HCT116 (cell line): Measurements from ENCODE around the gene CRIM1.

Source experiments
- EZH2 ChIP-seq: fragments of 200-600 bp; sonication (generic); IDR thresholded peaks from 2 replicates; pipeline ENCODE4 v1.6.1; 2017; ENCODE audit warnings: antibody characterized with exemption, mixed run types
- EZH2phosphoT487 ChIP-seq: fragments of 200-600 bp; IDR thresholded peaks from 2 replicates; pipeline ENCODE4 v1.6.1; 2018; ENCODE audit warnings: antibody characterized with exemption, borderline replicate concordance
- JUND ChIP-seq: IDR thresholded peaks from 2 replicates; pipeline ENCODE4 v1.6.1; 2012
- POLR2A ChIP-seq: IDR thresholded peaks from 2 replicates; pipeline ENCODE4 v1.7.0; 2011; ENCODE audit warnings: borderline replicate concordance; ENCODE audit not compliant: insufficient read depth, insufficient read length; ENCODE audit errors: extremely low read depth
- RAD21 ChIP-seq: IDR thresholded peaks from 2 replicates; pipeline ENCODE4 v1.6.1; 2012; ENCODE audit warnings: low read depth, mild to moderate bottlenecking
- SRF ChIP-seq: IDR thresholded peaks from 2 replicates; pipeline ENCODE4 v1.6.1; 2012; ENCODE audit warnings: low read depth
- YY1 ChIP-seq: IDR thresholded peaks from 2 replicates; pipeline ENCODE4 v1.6.1; 2011; ENCODE audit warnings: low read length, low read depth, moderate library complexity, mild to moderate bottlenecking; ENCODE audit not compliant: insufficient replicate concordance; ENCODE audit errors: extremely low read depth
- TF ChIP-seq, protein P1 (sequence below), 3 experiments: fragments of 200-600 bp in 1 of 3; sonication (generic) in 1 of 3; IDR thresholded peaks in 2 of 3; conservative IDR thresholded peaks in 1 of 3; 2 replicates each; pipeline ENCODE4 v1.5.1; 2012 to 2017; ENCODE audit warnings: low read depth in 2 of 3, low read length in 2 of 3, antibody characterized with exemption in 1 of 3, borderline replicate concordance in 1 of 3, control low read depth in 1 of 3, mild to moderate bottlenecking in 1 of 3, mixed read lengths in 1 of 3, mixed run types in 1 of 3, moderate library complexity in 1 of 3; ENCODE audit not compliant: insufficient read depth in 1 of 3
- TF ChIP-seq, protein P2 (sequence below): IDR thresholded peaks from 2 replicates; pipeline ENCODE4 v1.6.1; 2012

DNA sequence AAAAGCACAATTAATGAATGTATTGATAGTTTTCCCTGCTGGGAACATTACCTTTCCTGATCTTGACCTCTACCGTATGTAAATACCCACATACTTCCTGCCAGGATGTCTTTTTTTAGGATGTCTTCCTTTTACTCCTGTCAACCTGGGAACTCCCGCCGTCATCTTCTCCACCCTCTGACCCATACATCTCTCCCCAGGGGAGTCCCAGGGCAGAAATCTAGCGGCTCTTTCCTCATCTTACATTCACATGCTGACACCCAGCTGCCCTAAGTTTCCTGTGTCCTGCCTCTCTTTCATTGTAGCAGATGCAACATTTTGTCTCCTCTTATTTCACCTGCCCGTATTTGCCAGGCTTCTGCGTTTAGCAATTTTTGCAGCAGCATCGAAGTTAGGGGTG is 107.8 kb downstream of the CRIM1 start:
- TF ChIP-seq, protein P1, sequence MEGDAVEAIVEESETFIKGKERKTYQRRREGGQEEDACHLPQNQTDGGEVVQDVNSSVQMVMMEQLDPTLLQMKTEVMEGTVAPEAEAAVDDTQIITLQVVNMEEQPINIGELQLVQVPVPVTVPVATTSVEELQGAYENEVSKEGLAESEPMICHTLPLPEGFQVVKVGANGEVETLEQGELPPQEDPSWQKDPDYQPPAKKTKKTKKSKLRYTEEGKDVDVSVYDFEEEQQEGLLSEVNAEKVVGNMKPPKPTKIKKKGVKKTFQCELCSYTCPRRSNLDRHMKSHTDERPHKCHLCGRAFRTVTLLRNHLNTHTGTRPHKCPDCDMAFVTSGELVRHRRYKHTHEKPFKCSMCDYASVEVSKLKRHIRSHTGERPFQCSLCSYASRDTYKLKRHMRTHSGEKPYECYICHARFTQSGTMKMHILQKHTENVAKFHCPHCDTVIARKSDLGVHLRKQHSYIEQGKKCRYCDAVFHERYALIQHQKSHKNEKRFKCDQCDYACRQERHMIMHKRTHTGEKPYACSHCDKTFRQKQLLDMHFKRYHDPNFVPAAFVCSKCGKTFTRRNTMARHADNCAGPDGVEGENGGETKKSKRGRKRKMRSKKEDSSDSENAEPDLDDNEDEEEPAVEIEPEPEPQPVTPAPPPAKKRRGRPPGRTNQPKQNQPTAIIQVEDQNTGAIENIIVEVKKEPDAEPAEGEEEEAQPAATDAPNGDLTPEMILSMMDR (IDR thresholded peaks at IDR 0.05 in 2 of 3, conservative IDR thresholded peaks at IDR 0.05 in 1 of 3; ENCODE audit: borderline replicate concordance in 1 of 3, insufficient read depth in 1 of 3, low read depth in 2 of 3, low read length in 2 of 3) = no peak
- TF ChIP-seq, protein P2, sequence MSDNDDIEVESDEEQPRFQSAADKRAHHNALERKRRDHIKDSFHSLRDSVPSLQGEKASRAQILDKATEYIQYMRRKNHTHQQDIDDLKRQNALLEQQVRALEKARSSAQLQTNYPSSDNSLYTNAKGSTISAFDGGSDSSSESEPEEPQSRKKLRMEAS = no peak
- TF ChIP-seq EZH2 = no peak
- TF ChIP-seq YY1 = no peak
- no peak for TF ChIP-seq JUND
- no peak for TF ChIP-seq RAD21
- TF ChIP-seq POLR2A = no peak
- no peak for TF ChIP-seq SRF
- TF ChIP-seq EZH2phosphoT487 = no peak
